Gastrocnemius medialis (tissue), 4 donors: ENCODE data around the gene STAT5B.

Experiments used
- CTCF ChIP-seq, 5 experiments: fragments of 450-650 bp in 3 of 5; fragments of 200-600 bp in 2 of 5; sonication (generic) in 2 of 5; IDR thresholded peaks in 4 of 5; conservative IDR thresholded peaks in 1 of 5; 1 replicate in 4 of 5; 2 replicates in 1 of 5; pipeline ENCODE4 v1.5.1; 2016 to 2019; ENCODE audit warnings: antibody characterized with exemption in 5 of 5, mild to moderate bottlenecking in 3 of 5, moderate library complexity in 3 of 5
- POLR2A ChIP-seq, 2 donors: fragments of 450-650 bp; IDR thresholded peaks; one replicate each; pipeline ENCODE4 v1.6.1; 2017; ENCODE audit warnings: antibody characterized with exemption in 2 of 2, mild to moderate bottlenecking in 2 of 2, moderate library complexity in 2 of 2

- TF ChIP-seq CTCF (IDR thresholded peaks at IDR 0.05 in 4 of 5, conservative IDR thresholded peaks at IDR 0.05 in 1 of 5) (no peak), POLR2A (IDR thresholded peaks at IDR 0.05) (no peak)
These were observed 12.8 kb upstream of the STAT5B start for GRCh38 chr17:42288803-42289610.
